NCI-H510A (cell line): ENCODE results near the gene CALCB.
"Not testable (repeated sequence)": the region's sequence is repeated elsewhere in the genome, so short reads cannot be mapped to it uniquely, and the experiment has no call there.

ENCODE experiments used
- DNase-seq: peaks from one replicate; lab custom pipeline; 2025; lab: John Stamatoyannopoulos, UW

CALCB gene, protein sequence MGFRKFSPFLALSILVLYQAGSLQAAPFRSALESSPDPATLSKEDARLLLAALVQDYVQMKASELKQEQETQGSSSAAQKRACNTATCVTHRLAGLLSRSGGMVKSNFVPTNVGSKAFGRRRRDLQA

DNA sequence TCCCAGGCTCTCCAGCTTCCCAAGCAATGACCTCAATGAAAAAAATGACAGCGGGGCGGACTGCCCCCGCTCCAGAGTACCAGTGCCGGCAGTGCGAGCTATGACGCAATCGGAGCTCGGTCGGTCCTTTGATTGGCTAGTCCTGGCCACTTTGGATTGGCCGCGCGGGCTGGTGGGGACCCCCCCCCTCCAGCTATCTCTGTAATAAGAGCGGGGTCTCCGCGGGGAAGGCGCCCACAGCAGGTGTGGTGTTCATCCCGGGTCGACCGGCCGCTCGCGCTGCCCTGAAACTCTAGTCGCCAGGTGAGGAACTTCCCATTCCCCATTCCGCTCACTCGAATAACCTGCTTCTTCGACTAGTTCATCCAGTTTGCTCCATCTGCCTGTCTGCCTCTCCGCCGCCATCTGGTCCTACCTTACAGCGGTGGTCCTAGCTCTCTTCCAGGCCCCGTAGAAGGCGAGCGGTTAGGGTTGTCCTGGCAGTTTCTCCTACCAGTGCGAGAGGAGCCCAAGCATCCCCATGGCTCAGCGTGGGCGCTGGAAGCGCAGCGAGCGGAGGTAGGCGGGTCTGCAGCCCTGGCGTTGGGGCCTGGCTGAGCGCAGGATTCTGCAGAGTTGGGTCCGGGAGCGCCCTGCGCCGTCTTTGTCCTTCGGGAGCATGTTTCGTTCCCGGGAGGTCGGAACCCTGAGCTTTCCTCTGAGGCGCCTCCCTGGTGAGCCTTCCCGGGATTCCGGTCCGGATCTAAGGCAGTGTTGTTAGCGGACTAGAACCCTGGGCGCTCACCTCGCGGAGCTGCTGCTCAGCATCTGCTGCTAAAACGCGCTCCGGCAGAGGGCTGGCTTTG lies at the start of gene CALCB:
Gene CALCB (plus strand): TSS at position 233 of the 845 bp plus-strand sequence. CDS start 1,126 bp downstream, outside the sequence.
- peak; percentile 34 for DNase-seq

DNA sequence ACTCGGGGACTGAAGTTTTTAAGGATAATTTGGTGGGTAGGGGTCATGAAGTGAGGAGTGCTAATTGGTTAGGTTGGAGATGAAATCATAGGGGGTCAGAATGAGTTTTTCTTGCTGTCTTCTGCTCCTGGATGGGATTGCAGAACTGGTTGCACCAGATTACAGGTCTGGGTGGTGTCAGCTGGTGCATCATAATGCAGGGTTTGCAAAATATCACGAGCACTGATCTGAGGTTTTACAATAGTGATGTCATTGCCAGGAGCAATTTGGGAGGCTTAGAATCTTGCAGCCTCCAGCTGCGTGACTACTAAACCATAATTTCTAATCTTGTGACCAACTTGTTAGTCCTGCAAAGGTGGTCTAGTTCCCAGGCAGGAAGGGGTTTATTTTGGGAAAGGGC lies 46.4 kb upstream of the CALCB start:
- DNase-seq: no peak

DNA sequence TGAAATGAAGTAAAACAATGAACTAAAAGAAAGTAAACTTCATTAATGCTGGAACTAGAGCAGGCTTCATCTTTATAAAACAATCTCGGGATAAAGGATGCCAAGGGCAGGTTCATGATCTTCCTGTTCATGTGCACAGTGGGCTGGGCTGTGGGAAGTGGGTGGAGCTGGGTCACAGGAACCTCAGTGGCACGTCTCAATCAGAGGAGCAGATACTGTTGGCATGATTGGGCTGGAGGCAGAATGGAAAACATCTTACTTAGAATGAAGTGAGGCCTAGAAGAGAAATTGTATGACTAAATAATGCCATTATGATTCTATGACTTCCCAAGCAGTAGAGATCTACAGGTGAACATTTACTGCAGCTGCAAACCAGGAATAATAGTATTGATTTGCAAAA lies 45.4 kb upstream of the CALCB start:
- DNase-seq: no peak

DNA sequence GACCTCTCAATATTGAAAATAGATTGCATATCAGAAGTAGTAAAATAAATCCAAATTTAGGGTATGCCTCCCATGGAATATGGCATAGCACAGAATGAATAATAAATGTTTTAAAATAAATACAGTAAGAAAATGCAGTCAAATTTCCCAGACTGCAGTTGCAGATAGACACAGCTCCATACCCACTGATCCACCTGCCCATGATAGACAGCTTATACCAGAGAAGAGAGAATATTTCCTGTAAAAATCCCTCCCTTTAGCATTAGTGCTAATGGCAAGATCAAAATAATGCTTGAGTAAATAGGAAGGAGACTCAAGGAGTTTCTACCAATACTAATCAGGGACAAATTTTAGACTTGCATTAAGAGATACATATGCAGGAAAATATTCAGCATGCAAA lies 45.0 kb upstream of the CALCB start:
- DNase-seq: no peak

DNA sequence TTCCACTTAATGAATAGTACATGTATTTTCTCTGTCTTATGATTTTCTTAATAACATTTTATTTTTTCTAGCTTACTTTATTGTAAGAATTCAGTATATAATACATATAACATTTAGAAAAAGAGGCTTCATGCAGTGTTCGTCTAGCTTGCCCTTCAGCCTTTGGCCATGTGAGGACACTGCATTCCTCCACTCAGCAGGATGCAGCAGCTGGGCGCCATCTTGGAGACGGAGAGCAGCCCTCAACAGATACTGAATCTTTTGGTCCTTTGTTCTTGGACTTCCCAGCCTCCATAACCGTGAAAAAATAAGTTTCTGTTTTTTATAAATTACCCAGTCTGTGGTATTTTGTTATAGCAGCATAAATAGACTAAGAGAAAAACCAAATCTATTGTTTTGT lies 41.4 kb upstream of the CALCB start:
- DNase-seq: not testable (repeated sequence)

DNA sequence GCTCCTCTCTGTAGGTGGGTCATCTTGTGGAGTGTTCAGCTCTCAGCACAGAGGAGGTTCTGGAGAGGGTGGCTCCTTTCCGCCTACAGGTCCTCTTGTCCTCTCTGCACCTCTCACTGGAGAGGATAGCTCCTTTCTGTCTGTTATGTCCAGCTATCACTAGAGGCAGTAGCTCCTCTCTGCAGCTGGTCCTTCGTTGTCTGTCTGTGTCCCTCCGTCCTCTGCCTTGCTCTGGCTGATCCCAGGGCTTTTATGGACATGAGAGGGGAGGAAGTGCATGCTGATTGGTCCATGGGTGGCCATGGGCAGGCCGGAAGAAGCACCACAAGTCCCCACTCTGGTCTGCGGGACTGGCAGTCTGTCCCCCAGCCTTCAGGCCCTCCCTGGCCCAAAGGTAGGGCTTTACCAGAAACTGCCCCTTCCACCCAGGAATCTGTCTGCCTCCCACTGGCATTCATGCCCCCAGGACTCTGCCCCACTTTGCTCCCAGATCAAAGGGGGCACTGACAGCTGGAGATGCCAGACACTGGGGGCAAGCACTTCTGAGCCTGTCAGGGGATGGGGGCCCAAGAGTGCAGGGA lies 38.6 kb upstream of the CALCB start:
- no peak for DNase-seq

DNA sequence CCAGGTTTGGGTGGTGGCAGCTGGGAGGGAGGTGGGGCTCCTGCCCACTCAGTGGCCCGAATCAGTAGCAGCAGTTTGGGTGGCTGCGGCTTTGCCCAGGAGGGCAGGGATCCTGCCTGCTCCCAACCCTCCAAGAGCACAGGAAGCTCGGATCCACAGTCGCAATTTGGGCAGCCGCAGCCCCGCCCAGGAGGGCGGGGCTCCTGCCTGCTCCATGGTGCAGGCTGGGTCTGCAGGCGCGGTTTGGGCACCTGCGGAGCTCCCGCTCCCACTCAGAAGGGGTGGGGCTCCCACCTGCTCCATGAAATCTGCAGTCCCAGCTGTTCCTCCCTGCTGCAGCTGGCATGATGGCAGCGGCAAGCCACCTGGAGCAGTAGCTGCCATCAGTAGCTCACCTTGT lies 38.1 kb upstream of the CALCB start:
- peak; percentile 21 for DNase-seq

DNA sequence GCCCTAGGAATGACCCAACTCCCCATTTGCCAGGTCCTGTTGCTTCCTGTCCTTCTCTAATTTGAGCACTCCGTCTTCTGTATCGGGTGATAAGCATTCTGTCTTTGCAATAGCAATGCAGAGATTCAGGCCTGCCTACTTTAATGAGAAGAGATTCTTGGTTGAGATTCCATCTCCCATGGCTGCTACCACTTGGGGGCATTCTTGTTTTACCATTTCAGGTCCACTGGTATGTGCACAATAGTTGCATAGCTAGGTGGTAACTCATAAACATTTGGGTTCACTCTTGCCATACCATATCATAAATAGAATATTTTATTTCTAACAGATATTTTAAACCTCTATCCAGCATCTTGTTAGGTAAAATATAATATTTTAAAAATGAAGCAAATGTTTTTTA lies 34.4 kb upstream of the CALCB start:
- DNase-seq: no peak

DNA sequence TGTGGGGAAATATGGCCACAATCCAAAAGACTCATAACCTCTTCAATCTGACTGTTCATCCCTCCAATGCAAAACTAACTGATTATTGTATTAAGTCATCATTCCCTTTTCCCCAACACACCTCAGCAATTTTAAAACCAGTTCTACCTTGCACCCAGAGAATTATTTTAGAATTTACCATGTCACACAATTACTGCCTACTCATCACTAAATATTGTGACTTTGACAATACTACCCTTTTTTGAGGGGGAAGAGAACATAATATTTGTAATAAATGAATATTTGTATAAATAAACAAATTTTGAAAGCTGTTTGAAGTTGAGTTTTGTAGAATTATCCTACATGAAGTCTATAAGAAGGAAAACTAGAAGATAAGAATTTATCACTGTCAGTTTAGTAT lies 28.2 kb upstream of the CALCB start:
- DNase-seq: no peak

DNA sequence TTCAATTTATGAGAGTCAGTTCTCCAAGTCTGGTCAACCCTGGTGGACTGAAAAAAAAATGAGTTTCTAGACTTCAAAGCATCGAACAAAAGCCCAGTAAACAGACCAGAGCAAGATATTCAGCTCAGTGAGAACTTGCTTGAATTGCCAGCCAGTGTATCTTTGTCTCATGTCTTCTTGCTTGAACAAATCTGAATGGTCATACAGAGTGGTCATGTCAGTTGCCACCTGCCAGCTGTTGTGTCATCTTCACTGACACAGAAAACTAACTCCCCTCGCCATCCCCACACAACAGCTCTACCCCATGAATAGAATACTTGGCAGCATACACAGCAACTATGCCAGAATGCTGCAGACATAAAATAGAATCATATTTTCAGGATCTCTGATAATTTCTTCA lies 27.5 kb upstream of the CALCB start:
- DNase-seq: no peak

DNA sequence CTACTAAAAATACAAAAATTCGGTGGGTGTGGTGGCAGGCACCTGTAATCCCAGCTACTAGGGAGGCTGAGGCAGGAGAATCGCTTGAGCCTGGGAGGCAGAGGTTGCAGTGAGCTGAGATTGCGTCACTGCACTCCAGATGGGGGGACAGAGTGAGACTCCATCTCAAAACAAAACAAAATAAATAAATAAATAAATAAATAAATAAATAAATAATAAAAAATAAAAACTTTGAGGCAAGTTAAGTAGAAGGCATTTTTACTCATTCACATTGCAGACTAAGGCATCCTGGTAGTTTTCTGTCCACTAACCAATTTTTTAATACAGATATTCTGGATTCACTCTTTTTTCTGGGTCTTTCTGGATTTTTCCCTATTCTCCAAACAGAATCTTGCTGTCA lies 26.7 kb upstream of the CALCB start:
- DNase-seq: not testable (repeated sequence)

DNA sequence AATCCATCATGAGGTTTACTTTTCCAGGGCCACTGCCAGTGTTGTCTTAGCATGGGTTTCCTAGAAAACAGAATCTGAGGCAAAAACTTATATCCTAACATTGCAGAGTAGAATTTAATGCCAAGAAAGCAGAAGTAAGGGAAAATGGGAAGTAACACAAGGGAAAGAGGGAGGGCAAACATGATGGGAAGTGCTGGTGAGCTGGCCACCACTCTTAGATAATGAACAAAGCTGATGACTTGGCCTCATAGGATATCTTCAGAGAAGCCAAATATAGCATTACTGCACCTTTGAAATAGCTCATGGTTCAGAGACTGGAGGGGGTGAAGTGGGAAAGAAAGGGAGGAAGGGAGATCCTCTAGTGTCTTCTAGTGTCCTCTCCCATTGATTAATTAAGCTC lies 24.8 kb upstream of the CALCB start:
- DNase-seq: no peak

DNA sequence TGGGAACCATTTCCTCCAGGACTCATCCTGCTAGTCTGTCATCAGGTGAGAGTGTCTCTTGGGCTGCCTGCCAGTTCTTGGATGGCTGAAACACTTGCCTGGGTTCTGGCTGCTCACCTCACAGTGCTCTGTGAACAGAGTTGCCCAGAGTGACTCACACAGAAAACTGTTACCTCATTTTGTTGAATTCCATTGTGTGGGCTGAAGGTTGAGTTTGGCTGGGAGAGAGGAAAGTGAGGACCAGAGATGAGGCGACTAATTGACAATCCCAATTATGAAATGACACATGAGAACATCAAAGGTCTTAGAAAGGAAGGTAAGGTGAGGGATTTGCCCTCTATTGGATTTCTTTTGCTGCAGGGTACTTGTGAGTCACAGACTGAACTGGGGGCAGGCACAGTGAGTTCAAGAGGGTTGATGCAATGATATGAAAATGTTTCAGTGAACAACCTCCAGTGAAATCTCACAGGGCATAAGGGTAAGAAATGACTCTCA lies 20.2 kb upstream of the CALCB start:
- no peak for DNase-seq

DNA sequence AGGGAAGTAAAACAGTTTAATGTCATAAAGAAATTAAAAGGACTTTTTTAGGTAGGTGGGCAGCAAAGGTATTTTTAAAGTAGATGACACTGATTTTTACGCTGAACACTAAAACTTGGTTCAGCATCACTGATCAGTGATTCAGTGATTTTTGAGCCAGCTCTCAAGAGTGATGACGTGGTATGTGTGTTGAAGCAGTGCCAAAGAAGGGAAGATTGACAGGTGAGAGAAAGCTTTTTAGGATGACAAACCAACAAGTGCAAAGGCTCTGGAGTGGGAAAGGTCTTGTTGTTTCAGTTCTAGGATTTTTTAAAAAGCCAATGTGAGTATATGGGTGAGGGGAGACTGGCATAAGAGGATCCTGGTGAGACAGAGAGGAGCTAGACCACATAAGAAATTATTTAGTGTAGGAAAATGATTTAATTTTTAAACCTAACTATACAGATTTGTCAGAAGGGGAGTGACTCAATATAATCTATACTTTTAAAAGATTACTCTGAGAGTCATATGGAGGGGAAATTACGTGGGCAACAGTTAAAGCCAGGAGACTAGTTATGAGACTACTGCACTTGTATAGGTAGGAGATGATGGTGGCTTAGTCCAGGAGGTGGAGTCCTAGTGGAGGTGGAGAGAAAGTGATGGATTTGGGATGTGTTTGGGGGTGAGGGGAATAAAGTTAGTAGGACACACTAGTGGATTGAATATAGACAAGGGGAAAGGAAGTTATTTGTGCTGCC lies 17.6 kb upstream of the CALCB start:
- no peak for DNase-seq

DNA sequence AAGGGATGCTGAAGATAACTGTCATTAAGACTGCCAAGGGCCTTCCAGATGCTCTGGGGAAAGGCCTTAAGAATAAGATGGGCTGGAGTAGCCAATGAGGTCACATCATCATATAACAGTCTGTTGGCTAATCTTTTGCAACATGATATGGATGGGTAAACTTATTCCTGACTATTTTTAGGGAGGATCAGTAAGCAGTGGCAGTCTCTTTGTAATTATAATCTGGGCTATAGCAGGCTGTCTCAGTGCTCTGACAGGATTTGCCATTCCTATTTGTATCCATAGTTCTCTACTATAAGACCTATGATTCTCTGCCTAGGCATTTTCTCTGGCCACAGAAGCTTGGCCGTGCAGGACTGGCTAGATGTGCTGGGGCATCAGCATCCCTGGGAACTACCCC lies 16.1 kb upstream of the CALCB start:
- no peak for DNase-seq

DNA sequence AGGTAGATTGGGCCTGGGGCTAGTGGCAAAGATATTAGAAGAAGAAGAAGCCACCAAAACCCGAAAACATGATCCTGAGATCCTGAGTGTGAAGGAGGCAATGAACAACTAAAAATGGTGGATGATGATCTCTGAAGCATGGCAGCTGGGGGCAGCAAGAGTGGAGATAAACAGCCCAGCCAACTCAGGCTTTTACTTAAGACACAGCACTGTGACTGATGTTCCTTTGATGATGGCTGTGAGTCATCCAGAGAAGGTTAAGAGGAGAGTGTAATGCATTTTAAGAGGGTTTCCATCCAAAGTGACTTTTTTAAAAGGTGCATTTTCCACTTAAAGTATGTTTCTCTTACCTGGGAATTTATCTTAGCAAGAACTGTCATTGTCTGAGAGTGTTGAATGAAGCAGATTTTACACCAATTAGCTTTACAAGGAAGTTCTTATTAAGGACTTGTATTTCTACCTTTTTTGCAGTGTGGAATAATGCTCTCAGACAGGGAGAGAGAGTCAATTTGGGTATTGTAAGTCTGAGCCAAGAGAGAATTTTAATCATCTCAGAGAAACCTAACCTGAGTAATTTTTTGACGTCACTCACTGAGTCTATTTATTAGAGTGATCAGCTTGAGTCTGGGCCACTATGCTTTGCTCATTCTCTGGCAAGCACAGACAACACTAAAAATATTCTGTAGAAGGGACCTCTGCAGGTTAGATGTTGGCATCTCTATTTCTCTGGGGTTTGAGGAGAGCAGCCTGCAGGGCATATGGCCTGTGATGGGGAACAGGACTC lies 14.1 kb upstream of the CALCB start:
- no peak for DNase-seq

DNA sequence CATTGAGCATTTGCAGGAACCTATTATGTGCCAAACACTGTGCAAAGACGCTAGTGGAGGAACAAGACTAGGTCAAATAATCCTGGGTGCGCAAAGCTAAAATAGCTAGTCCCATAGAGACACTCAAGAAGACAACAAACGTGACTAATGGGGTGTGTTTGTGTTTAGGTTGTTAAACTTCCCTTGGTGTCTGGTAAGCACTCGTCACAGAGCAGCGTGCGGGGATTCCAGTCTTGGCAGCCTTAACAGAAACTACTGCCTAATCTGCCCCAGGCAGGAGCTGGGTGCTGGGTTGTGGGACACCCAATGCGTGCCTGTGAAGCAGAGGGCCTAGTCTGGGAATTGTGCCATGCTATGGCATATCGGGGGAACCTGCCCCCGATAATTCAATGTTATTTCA lies 10.8 kb upstream of the CALCB start:
- no peak for DNase-seq

DNA sequence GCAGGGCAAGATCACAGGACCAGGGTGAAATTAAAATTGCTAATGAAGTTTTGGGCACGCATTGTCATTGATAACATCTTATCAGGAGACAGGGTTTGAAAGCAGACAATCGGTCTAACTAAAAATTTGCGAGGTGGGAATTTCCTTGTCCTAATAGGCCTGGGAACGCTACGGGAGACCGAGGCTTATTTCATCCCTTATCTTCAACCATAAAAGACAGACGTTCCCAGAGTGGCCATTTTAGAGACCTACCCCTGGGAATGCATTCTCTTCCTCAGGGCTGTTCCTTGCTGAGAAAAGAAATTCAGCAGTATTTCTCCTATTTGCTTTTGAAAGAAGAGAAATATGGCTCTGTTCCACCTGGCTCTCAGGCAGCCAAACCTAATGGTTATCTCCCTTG lies 3.6 kb upstream of the CALCB start:
- DNase-seq: not testable (repeated sequence)

DNA sequence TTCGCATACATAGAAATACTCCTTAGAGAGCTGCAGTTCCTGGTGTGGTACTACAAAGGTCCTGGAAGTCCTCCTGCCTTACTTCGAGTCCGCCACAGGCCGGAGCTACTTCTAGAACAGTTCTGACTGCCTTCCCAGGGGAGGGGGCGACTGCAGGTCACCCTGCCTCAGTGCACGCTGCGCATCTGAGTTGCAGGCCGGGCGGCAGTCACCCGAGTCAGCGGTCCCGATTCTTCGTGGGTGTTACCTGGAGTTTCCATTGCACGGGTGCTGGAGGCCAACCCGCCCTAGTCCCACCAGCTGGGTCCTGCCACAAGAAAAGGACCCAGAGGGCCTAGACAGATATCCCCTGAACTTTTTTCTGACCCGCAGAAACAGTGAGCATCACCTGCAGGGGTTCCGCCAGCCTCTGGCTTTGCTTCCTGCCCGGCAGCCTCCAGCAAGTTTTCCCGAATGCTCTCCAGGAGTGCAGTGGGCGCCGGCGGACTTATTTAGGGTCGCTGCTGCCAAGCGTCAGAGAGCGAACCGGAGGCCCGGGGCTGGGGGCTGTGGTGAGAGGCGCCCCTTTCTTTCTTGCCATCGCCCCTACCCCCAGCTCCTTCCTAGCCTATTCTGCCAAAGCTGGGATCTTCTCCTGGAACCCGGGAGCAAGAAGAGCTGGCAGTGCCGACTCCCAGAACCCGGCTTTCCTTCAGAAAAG lies 1.7 kb upstream of the CALCB start:
- no peak for DNase-seq

DNA sequence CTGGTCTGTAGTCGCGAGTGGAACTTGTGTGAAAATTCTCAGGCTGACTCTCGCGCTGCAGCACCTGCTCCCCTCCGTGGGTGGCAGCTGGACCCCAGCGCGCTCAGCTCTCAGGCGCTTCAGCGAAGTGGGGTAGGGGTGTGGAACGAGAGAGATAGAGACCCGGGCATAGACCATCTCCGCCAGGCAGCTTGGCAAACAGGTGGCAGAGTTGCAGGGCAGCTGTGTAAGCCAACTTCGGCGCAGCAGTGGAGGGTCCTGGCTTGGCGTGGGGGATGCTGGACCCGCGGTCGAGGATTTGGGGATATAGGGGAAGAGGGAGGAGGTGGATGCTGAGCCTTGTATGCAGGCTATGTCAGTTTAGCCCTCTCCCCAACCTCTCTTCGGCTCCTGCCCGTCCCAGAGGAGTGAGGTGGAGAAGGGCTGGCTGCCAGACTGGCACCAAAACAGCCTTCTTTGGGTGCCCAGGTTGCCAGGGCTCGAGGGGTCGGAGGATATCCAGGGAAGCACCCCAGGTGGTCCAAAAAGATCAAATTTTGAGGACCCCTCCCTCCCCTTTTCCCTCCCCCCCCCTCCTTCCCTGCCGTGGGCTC lies 746 bp upstream of the CALCB start:
- DNase-seq: no peak
